ENCODE measurements around the gene AEBP2.
"Not testable (repeated sequence)": the region's sequence is repeated elsewhere in the genome, so short reads cannot be mapped to it uniquely, and the experiment has no call there.

The AEBP2 gene

GRCh38 chr12:19507823-19508222 is 68.5 kb downstream of the AEBP2 start:
- DNase-seq (ENCODE audit: low read depth), result no peak

- DNase-seq (ENCODE audit: low read depth), result no peak
These were observed 71.2 kb downstream of the AEBP2 start for GRCh38 chr12:19510461-19510860.

- no peak for DNase-seq (ENCODE audit: low read depth)
These were observed 75.9 kb downstream of the AEBP2 start for GRCh38 chr12:19515179-19515578.

GRCh38 chr12:19517583-19517982 is 78.3 kb downstream of the AEBP2 start:
- no peak for DNase-seq (ENCODE audit: low read depth)

- DNase-seq (ENCODE audit: low read depth), result no peak
These were observed 78.9 kb downstream of the AEBP2 start for GRCh38 chr12:19518209-19518608.

- no peak for DNase-seq (ENCODE audit: low read depth)
These were observed 81.5 kb downstream of the AEBP2 start for GRCh38 chr12:19520646-19521415.

- no peak for DNase-seq (ENCODE audit: low read depth)
These were observed 86.0 kb downstream of the AEBP2 start for GRCh38 chr12:19525274-19525673.

- DNase-seq (ENCODE audit: low read depth), result no peak
These were observed 88.6 kb downstream of the AEBP2 start for GRCh38 chr12:19527866-19528265.

GRCh38 chr12:19528750-19529149 is 89.5 kb downstream of the AEBP2 start:
- DNase-seq (ENCODE audit: low read depth), result no peak

- DNase-seq (ENCODE audit: low read depth), result peak; percentile 26
These were observed 90.8 kb downstream of the AEBP2 start for GRCh38 chr12:19529951-19530636.

GRCh38 chr12:19530637-19531023 is 91.3 kb downstream of the AEBP2 start:
- DNase-seq (ENCODE audit: low read depth), result peak; percentile 50

- no peak for DNase-seq (ENCODE audit: low read depth)
These were observed 94.3 kb downstream of the AEBP2 start for GRCh38 chr12:19533567-19533966.

GRCh38 chr12:19539071-19539470 is 99.8 kb downstream of the AEBP2 start:
- no peak for DNase-seq (ENCODE audit: low read depth)

GRCh38 chr12:19539836-19540235 is 100.5 kb downstream of the AEBP2 start:
- no peak for DNase-seq (ENCODE audit: low read depth)

- no peak for DNase-seq (ENCODE audit: low read depth)
These were observed 103.3 kb downstream of the AEBP2 start for GRCh38 chr12:19542606-19543005.

GRCh38 chr12:19544353-19544752 is 105.1 kb downstream of the AEBP2 start:
- DNase-seq (ENCODE audit: low read depth), result no peak

GRCh38 chr12:19545301-19545700 is 106.0 kb downstream of the AEBP2 start:
- no peak for DNase-seq (ENCODE audit: low read depth)

- no peak for DNase-seq (ENCODE audit: low read depth)
These were observed 106.7 kb downstream of the AEBP2 start for GRCh38 chr12:19546027-19546426.

- no peak for DNase-seq (ENCODE audit: low read depth)
These were observed 107.4 kb downstream of the AEBP2 start for GRCh38 chr12:19546611-19547162.

- no peak for DNase-seq (ENCODE audit: low read depth)
These were observed 108.0 kb downstream of the AEBP2 start for GRCh38 chr12:19547271-19547671.

GRCh38 chr12:19548834-19549233 is 109.5 kb downstream of the AEBP2 start:
- DNase-seq (ENCODE audit: low read depth), result no peak

GRCh38 chr12:19550626-19551025 is 111.3 kb downstream of the AEBP2 start:
- DNase-seq (ENCODE audit: low read depth), result no peak

- not testable (repeated sequence) for DNase-seq (ENCODE audit: low read depth)
These were observed 113.3 kb downstream of the AEBP2 start for GRCh38 chr12:19552441-19553097.

All from HS-5 (cell line).